ENCODE data around the gene E2F1.
"Not testable (repeated sequence)": the region's sequence is repeated elsewhere in the genome, so short reads cannot be mapped to it uniquely, and the experiment has no call there.

Gene E2F1

DNA sequence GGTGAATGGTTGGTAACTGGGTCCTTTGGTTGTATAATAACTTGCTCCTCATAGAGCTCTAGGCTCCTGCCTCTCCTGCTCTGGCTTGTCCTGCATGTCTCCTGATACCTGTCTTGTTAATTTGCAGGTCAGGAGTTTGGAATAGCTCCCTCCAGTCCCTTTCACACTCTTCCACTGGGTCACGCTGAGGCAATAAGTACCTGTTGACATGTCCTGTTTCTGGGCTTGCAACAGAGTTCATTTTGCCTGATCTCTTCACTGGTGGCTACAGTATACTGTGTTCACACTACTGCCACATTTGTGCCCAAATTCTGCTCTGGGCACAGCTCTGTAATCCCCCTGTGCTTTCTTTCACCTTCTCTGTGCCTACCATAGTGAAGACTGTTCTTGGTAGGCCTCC lies 49.4 kb downstream of the E2F1 start:
- no peak for DNase-seq

DNA sequence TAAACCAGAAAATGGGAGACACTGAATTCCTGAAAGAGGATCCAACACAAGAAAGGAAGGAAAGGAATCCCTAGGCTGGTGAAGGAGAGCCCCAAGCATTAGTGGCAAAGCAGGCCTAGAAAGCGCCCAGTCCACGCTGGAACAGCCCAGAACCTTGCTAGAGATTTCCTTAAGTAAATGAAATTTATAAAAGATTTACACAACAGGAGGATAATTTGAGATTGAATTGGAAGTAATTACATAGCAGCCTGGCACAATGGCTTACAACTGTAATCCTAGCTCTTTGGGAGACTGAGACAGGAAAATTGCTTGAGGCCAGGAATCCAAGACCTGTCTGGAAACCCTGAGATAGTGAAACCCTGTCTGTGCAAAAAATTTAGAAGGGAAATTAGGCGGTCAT lies 50.8 kb downstream of the E2F1 start:
- DNase-seq: no peak

DNA sequence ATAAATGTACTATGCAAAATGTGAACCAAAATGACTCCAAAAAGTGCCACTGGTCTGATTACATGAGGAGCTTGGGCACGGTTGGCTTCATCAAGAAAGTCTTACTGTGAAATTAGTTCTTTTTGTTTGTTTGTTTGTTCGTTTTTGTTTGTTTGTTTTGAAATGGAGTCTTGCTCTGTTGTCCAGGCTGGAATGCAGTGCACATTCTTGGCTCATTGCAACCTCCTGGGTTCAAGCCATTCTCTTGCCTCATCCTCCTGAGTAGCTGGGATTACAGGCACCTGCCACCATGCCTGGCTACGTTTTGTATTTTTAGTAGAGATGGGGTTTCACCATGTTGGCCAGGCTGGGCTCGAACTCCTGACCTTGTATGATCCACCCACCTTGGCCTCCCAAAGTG lies 54.3 kb downstream of the E2F1 start:
- DNase-seq: not testable (repeated sequence)

DNA sequence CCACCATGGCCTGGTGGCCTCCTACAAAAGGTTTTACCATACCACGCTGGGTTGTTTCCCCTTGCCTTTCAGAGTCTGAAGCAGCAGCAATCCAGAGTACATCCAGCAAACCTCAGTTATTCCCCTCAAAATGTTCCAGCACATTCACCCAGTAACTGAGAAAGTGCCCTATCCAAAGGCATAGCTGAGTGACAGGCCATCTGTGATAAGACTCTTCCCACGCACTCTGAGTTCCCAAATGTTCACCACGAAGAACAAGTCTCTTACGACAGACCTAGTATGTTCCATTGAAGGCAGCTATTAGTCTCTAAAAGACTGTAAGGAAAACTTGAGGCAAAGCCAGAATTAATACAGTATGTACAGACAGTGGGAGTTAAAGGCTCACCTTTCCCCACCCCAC lies 55.7 kb downstream of the E2F1 start:
- no peak for DNase-seq

DNA sequence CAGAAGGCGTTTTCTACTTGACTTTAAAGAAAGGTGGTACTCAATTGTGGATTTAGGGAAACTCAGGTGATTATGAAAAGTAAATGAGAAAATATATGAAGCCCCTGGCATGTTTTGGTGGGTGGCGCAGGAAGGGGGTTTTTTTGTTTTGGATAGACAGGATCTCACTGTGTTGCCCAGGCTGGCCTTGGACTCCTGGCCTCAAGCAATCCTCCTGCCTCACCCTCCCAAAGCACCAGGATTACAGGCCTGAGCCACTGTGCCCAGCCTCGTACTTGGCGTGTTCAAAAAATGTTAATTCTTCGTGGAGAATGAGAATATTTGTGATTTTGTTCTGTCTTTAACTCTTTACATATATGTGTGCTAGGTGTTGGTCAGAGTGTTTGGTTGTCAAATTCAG lies 56.2 kb downstream of the E2F1 start:
- DNase-seq: no peak

DNA sequence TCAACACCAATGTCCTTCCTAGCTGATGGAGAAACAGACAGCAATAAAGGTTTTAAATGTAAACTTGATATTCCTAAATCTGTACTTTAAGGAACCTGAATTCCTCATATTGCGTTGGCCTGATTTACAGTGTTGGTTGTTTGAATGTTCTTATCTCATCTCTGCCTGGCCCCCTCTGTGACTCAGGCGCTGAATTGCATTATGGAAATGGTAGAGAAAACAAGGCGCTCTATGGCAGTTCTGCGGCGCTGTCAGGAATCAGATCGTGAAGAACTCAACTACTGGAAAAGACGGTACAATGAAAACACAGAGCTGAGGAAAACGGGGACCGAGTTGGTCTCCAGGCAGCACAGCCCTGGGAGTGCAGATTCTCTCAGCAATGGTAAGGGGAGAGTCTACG lies 56.7 kb downstream of the E2F1 start:
- DNase-seq: no peak

DNA sequence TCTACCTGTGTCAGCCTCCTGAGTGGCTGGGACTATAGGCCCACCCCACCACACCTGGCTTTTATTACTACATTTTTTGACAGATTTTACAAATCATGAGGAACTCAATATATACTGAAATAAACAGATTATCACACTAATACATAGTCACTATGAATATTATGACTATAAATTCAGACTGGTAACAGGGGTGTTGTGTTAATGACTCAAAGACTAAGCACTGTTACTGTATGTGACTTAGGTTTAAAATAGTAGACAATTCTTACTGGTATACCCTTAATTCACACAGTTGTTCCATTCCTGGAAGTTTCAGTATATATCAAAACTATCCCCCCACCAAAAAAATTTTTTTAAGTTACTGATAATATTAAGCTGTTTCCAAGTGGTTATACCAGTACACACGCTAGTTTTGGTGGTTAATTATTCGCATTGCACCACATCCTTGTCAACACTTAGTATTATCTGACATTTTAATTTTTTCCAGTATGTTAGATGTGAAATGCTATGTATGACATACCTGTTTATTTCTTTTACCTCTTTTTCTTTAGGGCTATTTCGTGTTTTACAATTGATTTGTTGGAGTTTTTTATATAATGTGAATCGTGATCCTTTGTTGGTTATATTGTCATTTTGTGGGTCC lies 58.5 kb downstream of the E2F1 start:
- no peak for DNase-seq

DNA sequence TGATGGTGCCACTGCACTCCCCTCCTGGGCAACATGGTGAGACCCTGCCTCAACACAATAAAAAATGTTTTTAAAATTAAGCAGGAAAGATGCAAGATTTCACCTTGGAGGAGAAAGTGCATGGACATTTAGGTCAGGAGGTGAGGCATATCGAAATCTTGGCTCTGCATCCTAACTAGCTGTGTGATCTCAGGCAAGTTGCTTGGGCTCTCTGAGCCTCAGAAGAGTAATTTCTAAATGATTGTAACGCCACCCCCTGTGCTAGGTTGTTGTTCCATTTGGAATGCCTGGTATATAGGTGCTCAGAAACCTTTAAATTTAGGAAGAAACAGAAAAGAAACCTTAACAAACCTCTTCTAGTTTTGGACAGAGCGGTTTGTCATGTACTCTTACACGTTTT lies 60.0 kb downstream of the E2F1 start:
- no peak for DNase-seq

Measured in NCI-H446 treated with DMSO at 0.1 percent for 48 hours (cell line).